Astrocyte (in vitro differentiated cells and primary cell): ENCODE data around the gene PTPRB. TPM values are rescaled to one million over a fixed set of nuclear protein-coding genes. Genes with fewer than 3 reads are reported as not detected.
A peak's percentile ranks its signal among the peaks of the same experiment; 100 is the strongest.

Experiments
- DNase-seq: peaks from one replicate; pipeline ENCODE4 v3.0.0-alpha.2; 2010; ENCODE audit warnings: low read depth
- FAIRE-seq: peaks from 2 replicates; lab custom pipeline; 2011; peaks lifted over from hg19 to GRCh38; lab: Jason Lieb, UNC
- H2AFZ ChIP-seq: 2 replicates; pipeline ENCODE4 v1.6.0; 2012; ENCODE audit warnings: low read depth, low read length, inconsistent platforms
- H3K27ac ChIP-seq: 2 replicates; pipeline ENCODE4 v1.5.1; 2011; ENCODE audit warnings: low read depth, low read length, inconsistent platforms
- H3K27me3 ChIP-seq: 2 replicates; pipeline ENCODE4 v1.6.0; 2011; ENCODE audit warnings: low read length, inconsistent platforms; ENCODE audit not compliant: insufficient read depth
- H3K36me3 ChIP-seq: 2 replicates; pipeline ENCODE4 v1.5.1; 2011; ENCODE audit warnings: low read length, inconsistent platforms; ENCODE audit not compliant: insufficient read depth
- H3K4me1 ChIP-seq: 2 replicates; pipeline ENCODE4 v1.5.1; 2011; ENCODE audit warnings: low read length, inconsistent platforms; ENCODE audit not compliant: insufficient read depth
- H3K4me2 ChIP-seq: 2 replicates; pipeline ENCODE4 v1.6.0; 2012; ENCODE audit warnings: low read length, inconsistent platforms
- H3K4me3 ChIP-seq: 2 replicates; pipeline ENCODE4 v1.5.1; 2011; ENCODE audit warnings: low read depth, mild to moderate bottlenecking, low read length, inconsistent platforms; ENCODE audit not compliant: insufficient read depth
- H3K79me2 ChIP-seq: 2 replicates; pipeline ENCODE4 v1.6.0; 2012; ENCODE audit warnings: mild to moderate bottlenecking, low read length, inconsistent platforms; ENCODE audit not compliant: insufficient read depth
- H3K9ac ChIP-seq: 2 replicates; pipeline ENCODE4 v1.6.0; 2012; ENCODE audit warnings: mild to moderate bottlenecking, low read length, inconsistent platforms
- H3K9me3 ChIP-seq: 2 replicates; pipeline ENCODE4 v1.5.1; 2012; ENCODE audit warnings: low read depth, mild to moderate bottlenecking, low read length, inconsistent platforms; ENCODE audit not compliant: insufficient read depth
- H4K20me1 ChIP-seq: 2 replicates; pipeline ENCODE4 v1.6.0; 2012; ENCODE audit warnings: low read length, inconsistent platforms; ENCODE audit not compliant: insufficient read depth
- H3K27ac Mint-ChIP-seq: one replicate; pipeline ENCODE4 v1.8.0; 2021; ENCODE audit warnings: mild to moderate bottlenecking, mixed read lengths; ENCODE audit not compliant: unreplicated experiment
- H3K27me3 Mint-ChIP-seq: one replicate; pipeline ENCODE4 v1.8.0; 2021; ENCODE audit warnings: low read depth, mixed read lengths; ENCODE audit not compliant: unreplicated experiment
- H3K36me3 Mint-ChIP-seq: one replicate; pipeline ENCODE4 v1.8.0; 2021; ENCODE audit warnings: low read depth, mixed read lengths; ENCODE audit not compliant: unreplicated experiment
- H3K4me1 Mint-ChIP-seq: one replicate; pipeline ENCODE4 v1.8.0; 2021; ENCODE audit warnings: low read depth, mixed read lengths; ENCODE audit not compliant: unreplicated experiment
- H3K4me3 Mint-ChIP-seq: one replicate; pipeline ENCODE4 v1.8.0; 2021; ENCODE audit warnings: mild to moderate bottlenecking, moderate library complexity, mixed read lengths; ENCODE audit not compliant: unreplicated experiment
- H3K9me3 Mint-ChIP-seq: one replicate; pipeline ENCODE4 v1.8.0; 2021; ENCODE audit warnings: mild to moderate bottlenecking, mixed read lengths; ENCODE audit not compliant: unreplicated experiment
- EZH2 ChIP-seq: IDR thresholded peaks from 2 replicates; pipeline ENCODE4 v1.6.1; 2012; ENCODE audit warnings: mild to moderate bottlenecking, low read length, inconsistent platforms; ENCODE audit not compliant: insufficient read depth
- total RNA-seq: library from RNA; stranded (reverse); gene quantifications from 2 replicates; pipeline ENCODE4 v1.2.1, GENCODE V29; 2021
- TF ChIP-seq, protein P1 (sequence below): IDR thresholded peaks from 2 replicates; pipeline ENCODE4 v1.5.1; 2011; ENCODE audit warnings: low read depth, mild to moderate bottlenecking, inconsistent platforms, low read length, moderate library complexity; ENCODE audit not compliant: insufficient read depth

The PTPRB gene
- total RNA-seq, 1 donor from 2014 or later, result 2.5 TPM

DNA sequence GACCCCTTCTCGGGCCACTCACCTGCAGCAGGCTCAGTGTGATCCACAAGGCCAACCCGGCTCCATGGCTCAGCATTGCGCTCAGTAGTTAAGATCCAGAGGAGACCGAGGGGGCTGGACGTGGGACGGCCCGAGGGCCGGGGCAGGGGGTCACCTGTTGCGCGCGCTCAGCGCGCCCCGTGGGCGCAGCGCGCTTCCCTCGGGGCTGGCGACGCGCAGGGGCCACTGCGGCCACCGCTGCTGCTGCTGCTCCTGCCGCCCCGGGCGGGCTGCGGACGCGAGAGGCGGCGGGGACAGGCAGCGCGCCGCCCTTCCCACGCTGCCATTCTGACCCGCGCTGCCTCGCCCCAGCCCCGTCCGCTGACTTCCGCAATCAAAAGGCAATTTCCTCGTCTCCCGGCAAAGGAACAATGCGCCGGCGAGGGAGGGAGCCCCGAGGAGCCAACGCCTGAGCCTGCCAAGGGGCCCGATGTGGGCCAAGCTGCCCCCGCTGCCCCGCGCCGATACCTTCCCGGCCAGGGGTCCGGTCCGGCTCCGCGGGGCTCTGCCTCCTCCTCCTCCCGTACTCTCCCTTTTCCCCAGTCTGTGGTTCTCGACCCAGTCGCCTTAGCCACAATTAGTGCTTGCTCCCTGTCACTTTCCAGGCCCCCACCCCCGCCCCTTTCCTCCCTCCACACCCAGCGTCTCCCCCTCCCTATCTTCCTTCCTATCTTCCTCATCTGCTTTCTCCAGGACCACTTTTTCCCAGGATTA lies 27.3 kb downstream of the PTPRB start:
- H3K36me3 ChIP-seq, result no peaks in the 10 kb centered on the region
- H3K4me3 ChIP-seq, result peak overlapping the region; percentile 63
- FAIRE-seq (no peak), DNase-seq (no peak)
- peak overlapping the region; percentile 94 for H3K4me2 ChIP-seq
- H3K27me3 ChIP-seq, result no peaks in the 10 kb centered on the region
- TF ChIP-seq, protein P1, sequence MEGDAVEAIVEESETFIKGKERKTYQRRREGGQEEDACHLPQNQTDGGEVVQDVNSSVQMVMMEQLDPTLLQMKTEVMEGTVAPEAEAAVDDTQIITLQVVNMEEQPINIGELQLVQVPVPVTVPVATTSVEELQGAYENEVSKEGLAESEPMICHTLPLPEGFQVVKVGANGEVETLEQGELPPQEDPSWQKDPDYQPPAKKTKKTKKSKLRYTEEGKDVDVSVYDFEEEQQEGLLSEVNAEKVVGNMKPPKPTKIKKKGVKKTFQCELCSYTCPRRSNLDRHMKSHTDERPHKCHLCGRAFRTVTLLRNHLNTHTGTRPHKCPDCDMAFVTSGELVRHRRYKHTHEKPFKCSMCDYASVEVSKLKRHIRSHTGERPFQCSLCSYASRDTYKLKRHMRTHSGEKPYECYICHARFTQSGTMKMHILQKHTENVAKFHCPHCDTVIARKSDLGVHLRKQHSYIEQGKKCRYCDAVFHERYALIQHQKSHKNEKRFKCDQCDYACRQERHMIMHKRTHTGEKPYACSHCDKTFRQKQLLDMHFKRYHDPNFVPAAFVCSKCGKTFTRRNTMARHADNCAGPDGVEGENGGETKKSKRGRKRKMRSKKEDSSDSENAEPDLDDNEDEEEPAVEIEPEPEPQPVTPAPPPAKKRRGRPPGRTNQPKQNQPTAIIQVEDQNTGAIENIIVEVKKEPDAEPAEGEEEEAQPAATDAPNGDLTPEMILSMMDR, result no peak
- TF ChIP-seq EZH2, result no peak
- Mint-ChIP-seq H3K9me3 (no peaks in the 10 kb centered on the region), H3K27ac (no peak overlapping the region), H3K4me1 (peaks cover 4% of the 10 kb centered on the region), H3K4me3 (peak overlapping the region; percentile 86), H3K36me3 (no peaks in the 10 kb centered on the region), H3K27me3 (peaks cover 40% of the 10 kb centered on the region)
- peak overlapping the region; percentile 85 for H2AFZ ChIP-seq
- peak overlapping the region; percentile 27 for H3K27ac ChIP-seq
- peak overlapping the region; percentile 79 for H3K9ac ChIP-seq
- no peaks in the 10 kb centered on the region for H3K79me2 ChIP-seq
- peaks cover 16% of the 10 kb centered on the region for H3K4me1 ChIP-seq
- no peaks in the 10 kb centered on the region for H4K20me1 ChIP-seq
- H3K9me3 ChIP-seq, result no peaks in the 10 kb centered on the region

DNA sequence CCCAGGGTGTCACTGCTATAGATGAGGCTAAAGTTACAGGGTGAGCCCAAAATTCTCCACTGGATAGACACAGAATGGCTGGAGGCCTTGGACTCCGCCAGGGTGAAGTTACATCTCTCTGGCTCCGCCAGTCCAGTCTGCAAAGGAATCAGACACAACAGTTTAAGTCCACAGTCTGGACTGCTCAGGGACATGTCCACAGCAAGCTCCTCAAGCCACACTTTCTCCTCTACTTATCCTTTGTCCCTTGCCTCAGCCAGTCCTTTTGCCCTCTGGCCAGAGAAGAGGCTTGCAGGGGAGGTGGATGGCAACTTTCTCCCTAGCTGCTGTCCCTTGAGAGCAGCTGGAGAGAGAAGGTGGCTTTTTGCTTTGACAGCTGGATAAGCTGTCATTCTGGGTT lies 28.0 kb downstream of the PTPRB start:
- no peaks in the 10 kb centered on the region for H4K20me1 ChIP-seq
- H3K4me1 ChIP-seq, result peaks cover 16% of the 10 kb centered on the region
- no peak for TF ChIP-seq EZH2
- TF ChIP-seq, protein P1, result no peak
- no peaks in the 10 kb centered on the region for H3K9me3 ChIP-seq
- H2AFZ ChIP-seq, result peak overlapping the region; percentile 85
- DNase-seq (no peak), FAIRE-seq (no peak)
- peak overlapping the region; percentile 86 for H3K4me3 Mint-ChIP-seq
- H3K4me1 Mint-ChIP-seq, result peaks cover 4% of the 10 kb centered on the region
- H3K27ac ChIP-seq, result no peak overlapping the region
- H3K27me3 Mint-ChIP-seq, result peaks cover 40% of the 10 kb centered on the region
- H3K27me3 ChIP-seq, result no peaks in the 10 kb centered on the region
- H3K4me2 ChIP-seq, result peak overlapping the region; percentile 94
- H3K36me3 ChIP-seq, result no peaks in the 10 kb centered on the region
- peak overlapping the region; percentile 79 for H3K9ac ChIP-seq
- H3K4me3 ChIP-seq, result peak overlapping the region; percentile 63
- H3K36me3 Mint-ChIP-seq, result no peaks in the 10 kb centered on the region
- H3K9me3 Mint-ChIP-seq, result no peaks in the 10 kb centered on the region
- no peak overlapping the region for H3K27ac Mint-ChIP-seq
- no peaks in the 10 kb centered on the region for H3K79me2 ChIP-seq

DNA sequence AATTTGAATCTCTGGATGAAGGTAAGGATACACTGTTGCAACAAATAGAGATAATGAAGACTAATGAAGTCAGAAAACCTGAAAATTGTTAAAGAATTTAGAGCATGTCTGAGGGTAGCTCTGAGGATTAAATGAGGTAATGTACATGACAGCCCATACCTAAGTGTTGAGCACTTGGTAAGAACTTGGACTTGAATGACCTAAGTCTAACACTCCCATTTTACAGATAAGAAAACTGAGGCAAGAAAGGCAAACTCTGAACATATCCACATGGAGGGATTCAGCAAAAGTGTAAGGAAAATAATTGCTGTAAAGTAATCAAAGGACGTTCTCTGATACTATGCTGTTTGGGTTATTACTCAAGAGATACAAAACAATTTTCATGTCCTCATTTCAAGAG lies 29.0 kb downstream of the PTPRB start:
- no peak overlapping the region for H3K4me3 Mint-ChIP-seq
- peaks cover 16% of the 10 kb centered on the region for H3K4me1 ChIP-seq
- H3K27me3 ChIP-seq, result no peaks in the 10 kb centered on the region
- no peaks in the 10 kb centered on the region for H3K79me2 ChIP-seq
- H3K27me3 Mint-ChIP-seq, result peaks cover 34% of the 10 kb centered on the region
- H4K20me1 ChIP-seq, result no peaks in the 10 kb centered on the region
- no peak overlapping the region for H3K27ac Mint-ChIP-seq
- H3K36me3 ChIP-seq, result no peaks in the 10 kb centered on the region
- H3K9me3 Mint-ChIP-seq, result no peaks in the 10 kb centered on the region
- FAIRE-seq (no peak), DNase-seq (peak; percentile 55)
- no peaks in the 10 kb centered on the region for H3K36me3 Mint-ChIP-seq
- no peak overlapping the region for H2AFZ ChIP-seq
- TF ChIP-seq, protein P1, result no peak
- TF ChIP-seq EZH2, result no peak
- H3K4me1 Mint-ChIP-seq, result peaks cover 4% of the 10 kb centered on the region
- no peak overlapping the region for H3K9ac ChIP-seq
- peak overlapping the region; percentile 16 for H3K4me2 ChIP-seq
- H3K9me3 ChIP-seq, result no peaks in the 10 kb centered on the region
- H3K4me3 ChIP-seq, result no peak overlapping the region
- H3K27ac ChIP-seq, result no peak overlapping the region
